NCI-H774 (cell line): ENCODE data around the gene WDR18.
"Not testable (repeated sequence)": the region's sequence is repeated elsewhere in the genome, so short reads cannot be mapped to it uniquely, and the experiment has no call there.

Experiments used
- DNase-seq: peaks from one replicate; lab custom pipeline; 2025; lab: John Stamatoyannopoulos, UW

The WDR18 gene

GRCh38 chr19:950352-951066, 33.6 kb upstream of the WDR18 start:
- no peak for DNase-seq

- DNase-seq: no peak
Observed at GRCh38 chr19:952049-952679, 32.0 kb upstream of the WDR18 start.

- DNase-seq: no peak
Observed at GRCh38 chr19:952680-953444, 31.3 kb upstream of the WDR18 start.

DNA sequence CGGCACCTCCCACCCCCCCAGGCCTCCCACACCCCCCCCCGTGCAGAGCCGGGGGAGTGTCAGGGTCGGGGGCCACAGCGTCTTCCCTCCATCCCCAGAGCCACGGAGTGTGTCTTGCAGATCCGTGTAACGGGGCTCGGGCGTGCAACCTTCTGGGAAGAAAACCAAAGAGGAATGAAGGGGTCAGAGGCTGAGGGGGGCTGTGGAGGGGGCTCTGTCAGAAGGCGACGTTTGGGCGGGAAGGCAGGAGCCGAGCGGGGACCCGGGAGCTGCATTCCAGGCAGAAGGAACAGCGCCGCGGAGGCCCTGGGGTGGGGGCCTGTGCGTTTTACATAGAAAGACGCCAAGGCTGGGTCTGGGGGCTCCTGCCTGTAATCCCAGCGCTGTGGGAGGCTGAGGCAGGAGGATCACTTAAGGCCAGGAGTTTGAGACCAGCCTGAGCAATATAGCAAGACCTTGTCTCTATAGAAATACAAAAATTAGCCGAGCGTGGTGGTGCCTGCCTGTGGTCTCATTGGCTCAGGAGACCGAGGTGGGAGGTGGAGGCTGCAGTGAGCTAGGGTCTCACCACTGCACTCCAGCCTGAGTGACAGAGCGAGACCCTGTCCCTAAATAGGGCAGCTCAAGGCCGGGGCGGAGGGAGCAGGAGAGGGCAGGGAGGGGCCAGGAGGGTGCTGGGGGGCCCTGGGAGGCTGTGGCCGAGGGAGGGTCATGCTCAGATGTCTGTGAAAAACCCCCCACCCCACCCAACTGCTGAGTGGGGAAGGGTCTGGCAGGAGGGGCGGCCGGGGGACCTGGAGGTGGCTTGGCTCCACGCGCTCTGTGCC, 30.5 kb upstream of the WDR18 start:
- no peak for DNase-seq

DNA sequence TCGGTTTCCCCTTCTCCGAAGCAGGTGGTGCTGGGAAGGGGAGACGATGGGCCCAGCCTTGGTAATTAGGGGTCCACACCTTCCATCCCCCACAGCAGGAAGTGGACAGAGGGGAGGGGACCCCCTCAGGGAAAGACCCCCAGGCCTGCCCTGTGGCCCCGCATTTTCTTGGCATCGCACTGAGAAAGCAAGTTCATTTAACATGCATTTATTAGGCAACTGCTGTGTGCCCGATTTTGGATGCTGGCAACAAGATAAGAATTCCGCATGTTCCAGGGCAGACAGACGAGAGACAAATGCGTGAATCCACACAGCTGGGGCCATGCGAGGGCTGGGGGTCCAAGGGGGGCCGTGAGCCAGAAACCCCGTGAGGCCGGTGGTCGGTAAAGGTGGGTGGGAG, 29.9 kb upstream of the WDR18 start:
- no peak for DNase-seq

DNA sequence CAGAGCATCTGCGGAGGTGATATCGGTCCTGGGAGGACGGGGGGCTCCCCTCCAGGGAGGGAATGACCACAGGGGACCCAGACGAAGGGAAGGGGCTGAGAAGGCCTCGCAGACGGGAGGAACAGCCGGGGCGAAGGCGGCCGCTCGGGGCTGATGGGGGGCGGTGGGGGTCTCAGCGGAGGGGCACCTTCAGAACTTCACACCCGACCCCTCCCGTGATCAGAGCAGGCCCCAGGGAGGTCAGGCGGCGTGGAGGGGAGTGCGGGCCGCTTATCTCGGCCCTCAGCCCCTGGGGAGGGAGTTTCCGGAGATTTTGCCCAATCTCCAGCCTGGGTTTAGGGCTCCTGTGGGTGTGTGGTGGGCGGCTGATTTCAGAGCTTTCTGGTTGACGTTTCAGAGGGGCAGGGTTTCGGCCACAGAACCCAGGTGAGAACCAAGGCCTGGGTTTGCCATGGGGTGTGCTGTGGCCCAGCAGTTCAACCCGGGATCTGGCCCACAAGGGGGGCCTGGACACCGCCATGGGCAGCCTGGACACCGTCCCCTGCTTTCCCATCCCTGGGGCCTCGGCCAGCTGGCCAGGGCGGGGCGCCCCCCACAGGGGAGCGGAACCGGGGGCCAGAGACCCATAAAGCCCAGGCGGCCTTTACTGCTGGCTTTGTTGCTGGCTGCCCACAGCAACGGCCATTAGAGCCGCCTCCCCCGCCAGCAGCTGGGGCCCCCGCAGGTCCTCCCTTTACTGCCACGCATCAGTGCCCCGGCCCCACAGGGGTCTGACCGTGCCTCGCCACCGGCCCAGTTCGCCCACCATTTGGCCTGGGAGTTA, 29.3 kb upstream of the WDR18 start:
- DNase-seq: no peak

GRCh38 chr19:955803-956765, 28.1 kb upstream of the WDR18 start:
- no peak for DNase-seq

- no peak for DNase-seq
Observed at GRCh38 chr19:956766-957440, 27.2 kb upstream of the WDR18 start.

- DNase-seq: not testable (repeated sequence)
Observed at GRCh38 chr19:957578-957977, 26.6 kb upstream of the WDR18 start.

DNA sequence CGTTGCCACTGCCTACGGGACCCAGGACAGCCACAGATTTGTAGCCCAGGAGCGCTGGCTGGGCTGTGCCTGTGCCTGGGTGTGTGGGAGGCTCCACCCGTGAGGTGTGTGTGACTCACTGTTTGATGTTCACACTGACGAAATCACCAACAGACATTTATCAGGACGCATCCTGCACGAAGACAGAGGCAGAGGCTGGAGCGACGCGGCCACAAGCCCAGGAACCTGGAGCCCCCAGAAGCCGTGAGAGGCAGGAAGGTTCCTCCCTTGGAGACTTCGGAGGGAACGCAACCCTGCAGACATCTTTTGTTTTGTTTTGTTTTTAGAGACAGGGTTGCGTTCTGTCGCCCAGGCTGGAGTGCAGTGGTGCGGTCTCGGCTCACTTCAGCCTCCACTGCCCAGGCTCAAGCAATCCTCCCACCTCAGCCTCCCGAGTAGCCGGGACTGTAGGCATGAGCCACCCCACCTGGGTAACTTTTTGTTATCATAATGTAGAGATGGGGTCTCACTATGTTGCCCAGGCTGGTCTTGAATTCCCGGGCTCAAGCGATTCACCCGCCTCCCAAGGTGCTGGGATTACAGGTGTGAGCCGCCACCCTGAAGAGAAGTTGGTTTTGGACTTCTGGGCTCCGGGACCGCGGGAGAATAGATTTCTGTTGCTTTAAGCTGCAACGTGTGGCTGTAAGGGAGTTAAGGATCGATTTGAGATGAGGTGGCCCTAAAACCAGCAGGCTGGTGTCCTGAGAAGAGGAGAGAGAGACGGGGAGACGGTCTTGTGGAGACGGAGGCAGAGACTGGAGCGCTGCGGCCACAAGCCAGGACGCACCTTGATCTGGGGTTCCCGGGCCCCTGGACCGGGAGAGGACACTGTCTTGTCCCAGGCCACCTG, 24.9 kb upstream of the WDR18 start:
- no peak for DNase-seq

- DNase-seq: no peak
Observed at GRCh38 chr19:960020-960419, 24.1 kb upstream of the WDR18 start.

DNA sequence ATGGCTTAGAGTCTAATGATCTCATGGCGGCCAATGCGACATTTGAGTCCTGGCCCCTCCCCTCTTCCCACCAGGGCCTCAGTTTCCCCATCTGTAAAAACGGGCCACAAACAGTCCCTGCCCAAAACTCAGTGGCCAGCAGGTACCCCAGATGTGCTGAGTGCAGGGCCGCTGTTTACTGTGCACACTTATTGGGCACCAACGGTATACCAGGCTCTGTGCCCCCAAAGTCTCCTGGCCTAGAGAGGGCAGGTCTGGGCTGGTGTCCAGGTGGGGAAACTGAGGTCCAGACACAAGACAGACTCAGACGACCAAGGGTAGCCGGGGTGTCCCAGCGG, 23.6 kb upstream of the WDR18 start:
- DNase-seq: no peak

- DNase-seq: no peak
Observed at GRCh38 chr19:961866-962620, 22.1 kb upstream of the WDR18 start.

GRCh38 chr19:962683-963400, 21.3 kb upstream of the WDR18 start:
- DNase-seq: no peak

DNA sequence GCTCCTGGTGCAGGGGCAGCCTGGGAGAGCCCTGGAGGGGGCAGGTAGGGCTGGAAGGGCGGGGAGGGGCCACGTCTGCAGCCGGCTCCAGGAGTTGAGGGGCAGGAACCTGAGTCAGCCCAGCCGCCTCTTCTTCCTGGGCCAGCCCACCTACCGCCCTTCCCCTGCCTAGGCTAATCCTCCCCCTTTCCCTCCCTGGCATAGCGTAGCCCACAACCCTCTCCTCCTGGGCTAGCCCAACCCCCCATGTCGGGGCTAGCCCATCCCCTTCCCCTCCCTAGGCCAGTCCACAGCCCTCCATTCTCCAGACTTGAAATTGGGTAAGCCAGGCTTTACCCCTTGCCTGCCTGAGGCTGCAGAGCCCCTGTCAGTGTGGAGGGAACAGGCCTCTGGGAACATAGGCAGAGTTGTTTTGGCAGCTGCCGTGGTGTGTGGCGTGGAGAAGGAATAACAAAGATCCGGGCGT, 20.6 kb upstream of the WDR18 start:
- no peak for DNase-seq

DNA sequence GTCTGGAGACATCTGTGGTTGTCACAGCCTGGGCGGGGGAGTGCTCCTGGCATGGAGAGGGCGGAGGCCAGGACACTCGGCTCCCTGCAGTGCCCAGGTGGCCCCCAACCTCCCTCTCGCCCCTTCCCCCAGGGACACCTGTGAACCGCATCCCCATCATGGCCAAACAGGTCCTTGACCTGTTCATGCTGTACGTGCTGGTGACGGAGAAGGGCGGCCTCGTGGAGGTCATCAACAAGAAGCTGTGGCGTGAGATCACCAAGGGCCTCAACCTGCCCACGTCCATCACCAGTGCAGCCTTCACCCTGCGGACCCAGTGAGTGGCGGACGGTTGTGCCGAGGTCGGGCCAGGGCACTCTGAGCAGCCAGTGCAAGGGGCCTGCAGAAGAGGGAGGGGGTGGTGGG, 20.0 kb upstream of the WDR18 start:
- DNase-seq: no peak
